Measurements from ENCODE around the gene OR7D4. TPM values are rescaled to one million over a fixed set of nuclear protein-coding genes. Genes with fewer than 3 reads are reported as not detected.

OR7D4 gene
- polyA plus RNA-seq (2012; rRNA removed): not detected in 2 replicates
- not detected in 2 replicates for polyA plus RNA-seq (2012; cell fraction: cytosol; rRNA removed)
- polyA plus RNA-seq (2012; cell fraction: nucleus; rRNA removed): not detected in 2 replicates

DNA sequence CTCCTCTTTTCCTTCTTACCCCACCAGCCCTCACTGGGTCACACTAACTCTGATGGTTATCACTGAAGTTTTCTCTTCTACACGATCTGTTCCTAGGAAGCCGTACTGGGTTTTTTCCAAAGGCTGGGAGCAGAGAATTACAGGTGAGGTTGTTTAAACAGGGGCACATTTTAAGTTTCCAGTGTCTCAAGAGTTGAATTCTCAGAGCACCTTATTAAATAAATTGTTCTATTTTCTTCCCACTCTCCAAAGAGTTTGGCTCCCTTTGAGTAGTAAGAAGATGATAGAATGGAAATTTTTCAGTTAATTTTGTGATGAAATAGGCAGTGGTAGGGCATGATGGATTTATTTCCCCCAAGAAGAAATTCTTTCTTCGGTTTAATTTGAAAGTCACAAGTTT, at the start of gene OR7D4:
Gene OR7D4, minus strand, starts transcription at position 101 of the 400 bp plus-strand sequence. CDS start 4,752 bp downstream, outside the sequence.
- ChIA-PET POLR2A (no interaction called here), CTCF (no interaction called here)
- no peaks in the 10 kb centered on the region for H3K4me1 ChIP-seq (ENCODE audit: control insufficient read depth in 1 of 2, insufficient read depth in 2 of 2, low read depth in 1 of 2, low read length in 1 of 2)
- H3K9me2 ChIP-seq: no peaks in the 10 kb centered on the region
- DNase-seq: no peak
- H3K36me3 ChIP-seq (replicated peaks in 1 of 2; ENCODE audit: control insufficient read depth in 1 of 2, insufficient read depth in 2 of 2, low read length in 1 of 2): no peaks in the 10 kb centered on the region
- H3K4me2 ChIP-seq: no peak within 1 kb of the TSS
- H4K20me1 ChIP-seq (ENCODE audit: insufficient read depth): no peaks in the 10 kb centered on the region
- H3K9ac ChIP-seq: no peak within 1 kb of the TSS
- no peak within 1 kb of the TSS for H3K4me3 ChIP-seq (ENCODE audit: low read depth in 2 of 2, low read length in 1 of 2)
- H3K9me3 ChIP-seq: no peaks in the 10 kb centered on the region
- H3K27ac ChIP-seq (ENCODE audit: low read depth in 2 of 2, low read length in 1 of 2): no peak within 1 kb of the TSS
- H3F3A ChIP-seq (replicated peaks; ENCODE audit: insufficient read depth): no peaks in the 10 kb centered on the region
- no peaks in the 10 kb centered on the region for H3K79me2 ChIP-seq (ENCODE audit: insufficient read depth)
- WGBS (ENCODE audit: low lambda C conversion rate): 0% methylated on average over 3 of the region's 3 CpGs
- H3K27me3 ChIP-seq (ENCODE audit: insufficient read depth): no peaks in the 10 kb centered on the region
- H2AFZ ChIP-seq (ENCODE audit: low read depth): no peak within 1 kb of the TSS
- TF ChIP-seq FOSL2 (IDR thresholded peaks at IDR 0.05; ENCODE audit: borderline replicate concordance, low read depth): no peak
- TF ChIP-seq GATA2 (CRISPR knock-in tag; IDR thresholded peaks at IDR 0.05): no peak
- TF ChIP-seq POLR2AphosphoS5 (IDR thresholded peaks at IDR 0.05; ENCODE audit: low read depth, low read length): no peak
- no peak for TF ChIP-seq TAF1 (IDR thresholded peaks at IDR 0.05; ENCODE audit: borderline replicate concordance, low read depth, low read length)
- no peak for TF ChIP-seq RFX5 (IDR thresholded peaks at IDR 0.05; ENCODE audit: low read length)
- TF ChIP-seq JUND (IDR thresholded peaks at IDR 0.05): no peak
- TF ChIP-seq, protein P1, sequence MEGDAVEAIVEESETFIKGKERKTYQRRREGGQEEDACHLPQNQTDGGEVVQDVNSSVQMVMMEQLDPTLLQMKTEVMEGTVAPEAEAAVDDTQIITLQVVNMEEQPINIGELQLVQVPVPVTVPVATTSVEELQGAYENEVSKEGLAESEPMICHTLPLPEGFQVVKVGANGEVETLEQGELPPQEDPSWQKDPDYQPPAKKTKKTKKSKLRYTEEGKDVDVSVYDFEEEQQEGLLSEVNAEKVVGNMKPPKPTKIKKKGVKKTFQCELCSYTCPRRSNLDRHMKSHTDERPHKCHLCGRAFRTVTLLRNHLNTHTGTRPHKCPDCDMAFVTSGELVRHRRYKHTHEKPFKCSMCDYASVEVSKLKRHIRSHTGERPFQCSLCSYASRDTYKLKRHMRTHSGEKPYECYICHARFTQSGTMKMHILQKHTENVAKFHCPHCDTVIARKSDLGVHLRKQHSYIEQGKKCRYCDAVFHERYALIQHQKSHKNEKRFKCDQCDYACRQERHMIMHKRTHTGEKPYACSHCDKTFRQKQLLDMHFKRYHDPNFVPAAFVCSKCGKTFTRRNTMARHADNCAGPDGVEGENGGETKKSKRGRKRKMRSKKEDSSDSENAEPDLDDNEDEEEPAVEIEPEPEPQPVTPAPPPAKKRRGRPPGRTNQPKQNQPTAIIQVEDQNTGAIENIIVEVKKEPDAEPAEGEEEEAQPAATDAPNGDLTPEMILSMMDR (IDR thresholded peaks at IDR 0.05): no peak
- TF ChIP-seq, protein P2, sequence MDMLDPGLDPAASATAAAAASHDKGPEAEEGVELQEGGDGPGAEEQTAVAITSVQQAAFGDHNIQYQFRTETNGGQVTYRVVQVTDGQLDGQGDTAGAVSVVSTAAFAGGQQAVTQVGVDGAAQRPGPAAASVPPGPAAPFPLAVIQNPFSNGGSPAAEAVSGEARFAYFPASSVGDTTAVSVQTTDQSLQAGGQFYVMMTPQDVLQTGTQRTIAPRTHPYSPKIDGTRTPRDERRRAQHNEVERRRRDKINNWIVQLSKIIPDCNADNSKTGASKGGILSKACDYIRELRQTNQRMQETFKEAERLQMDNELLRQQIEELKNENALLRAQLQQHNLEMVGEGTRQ (IDR thresholded peaks at IDR 0.05; ENCODE audit: borderline replicate concordance, low read depth, low read length): no peak
- no peak for TF ChIP-seq SIN3A (IDR thresholded peaks at IDR 0.05; ENCODE audit: borderline replicate concordance, low read depth, low read length)
- TF ChIP-seq, protein P3, sequence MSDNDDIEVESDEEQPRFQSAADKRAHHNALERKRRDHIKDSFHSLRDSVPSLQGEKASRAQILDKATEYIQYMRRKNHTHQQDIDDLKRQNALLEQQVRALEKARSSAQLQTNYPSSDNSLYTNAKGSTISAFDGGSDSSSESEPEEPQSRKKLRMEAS (IDR thresholded peaks at IDR 0.05; ENCODE audit: low read depth): no peak
- TF ChIP-seq, protein P4, sequence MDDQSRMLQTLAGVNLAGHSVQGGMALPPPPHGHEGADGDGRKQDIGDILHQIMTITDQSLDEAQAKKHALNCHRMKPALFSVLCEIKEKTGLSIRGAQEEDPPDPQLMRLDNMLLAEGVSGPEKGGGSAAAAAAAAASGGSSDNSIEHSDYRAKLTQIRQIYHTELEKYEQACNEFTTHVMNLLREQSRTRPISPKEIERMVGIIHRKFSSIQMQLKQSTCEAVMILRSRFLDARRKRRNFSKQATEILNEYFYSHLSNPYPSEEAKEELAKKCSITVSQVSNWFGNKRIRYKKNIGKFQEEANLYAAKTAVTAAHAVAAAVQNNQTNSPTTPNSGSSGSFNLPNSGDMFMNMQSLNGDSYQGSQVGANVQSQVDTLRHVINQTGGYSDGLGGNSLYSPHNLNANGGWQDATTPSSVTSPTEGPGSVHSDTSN (IDR thresholded peaks at IDR 0.05): no peak
- TF ChIP-seq, protein P5, sequence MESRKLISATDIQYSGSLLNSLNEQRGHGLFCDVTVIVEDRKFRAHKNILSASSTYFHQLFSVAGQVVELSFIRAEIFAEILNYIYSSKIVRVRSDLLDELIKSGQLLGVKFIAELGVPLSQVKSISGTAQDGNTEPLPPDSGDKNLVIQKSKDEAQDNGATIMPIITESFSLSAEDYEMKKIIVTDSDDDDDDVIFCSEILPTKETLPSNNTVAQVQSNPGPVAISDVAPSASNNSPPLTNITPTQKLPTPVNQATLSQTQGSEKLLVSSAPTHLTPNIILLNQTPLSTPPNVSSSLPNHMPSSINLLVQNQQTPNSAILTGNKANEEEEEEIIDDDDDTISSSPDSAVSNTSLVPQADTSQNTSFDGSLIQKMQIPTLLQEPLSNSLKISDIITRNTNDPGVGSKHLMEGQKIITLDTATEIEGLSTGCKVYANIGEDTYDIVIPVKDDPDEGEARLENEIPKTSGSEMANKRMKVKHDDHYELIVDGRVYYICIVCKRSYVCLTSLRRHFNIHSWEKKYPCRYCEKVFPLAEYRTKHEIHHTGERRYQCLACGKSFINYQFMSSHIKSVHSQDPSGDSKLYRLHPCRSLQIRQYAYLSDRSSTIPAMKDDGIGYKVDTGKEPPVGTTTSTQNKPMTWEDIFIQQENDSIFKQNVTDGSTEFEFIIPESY (IDR thresholded peaks at IDR 0.05; ENCODE audit: borderline replicate concordance, low read depth): no peak
- TF ChIP-seq TCF12 (IDR thresholded peaks at IDR 0.05): no peak
- TF ChIP-seq YY1 (IDR thresholded peaks at IDR 0.05; ENCODE audit: low read depth): no peak
- TF ChIP-seq RCOR1 (IDR thresholded peaks at IDR 0.05; ENCODE audit: low read length): no peak
- TF ChIP-seq, protein P6, sequence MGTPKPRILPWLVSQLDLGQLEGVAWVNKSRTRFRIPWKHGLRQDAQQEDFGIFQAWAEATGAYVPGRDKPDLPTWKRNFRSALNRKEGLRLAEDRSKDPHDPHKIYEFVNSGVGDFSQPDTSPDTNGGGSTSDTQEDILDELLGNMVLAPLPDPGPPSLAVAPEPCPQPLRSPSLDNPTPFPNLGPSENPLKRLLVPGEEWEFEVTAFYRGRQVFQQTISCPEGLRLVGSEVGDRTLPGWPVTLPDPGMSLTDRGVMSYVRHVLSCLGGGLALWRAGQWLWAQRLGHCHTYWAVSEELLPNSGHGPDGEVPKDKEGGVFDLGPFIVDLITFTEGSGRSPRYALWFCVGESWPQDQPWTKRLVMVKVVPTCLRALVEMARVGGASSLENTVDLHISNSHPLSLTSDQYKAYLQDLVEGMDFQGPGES (IDR thresholded peaks at IDR 0.05; ENCODE audit: low read depth, low read length): no peak
- no peak for TF ChIP-seq FOXJ3 (CRISPR knock-in tag; IDR thresholded peaks at IDR 0.05)
- no peak for TF ChIP-seq CHD2 (IDR thresholded peaks at IDR 0.05; ENCODE audit: low read length, partially characterized antibody)
